SK-N-SH treated with all-trans-retinoic acid at 6 μM for 48 hours (cell line): Measurements from ENCODE around the gene RB1.

ENCODE experiments used
- ARNTL ChIP-seq: fragments of 450-650 bp; formaldehyde crosslinking; IDR thresholded peaks from 2 replicates; pipeline ENCODE4 v1.5.0; 2020; ENCODE audit warnings: low read depth, mild to moderate bottlenecking, moderate library complexity, borderline replicate concordance
- ESRRG ChIP-seq: fragments of 250-450 bp; sonication (Bioruptor Pico); IDR thresholded peaks from 2 replicates; pipeline ENCODE4 v1.6.1; 2021; ENCODE audit warnings: mild to moderate bottlenecking
- RARB ChIP-seq: fragments of 250-450 bp; sonication (Bioruptor Pico); IDR thresholded peaks from 2 replicates; pipeline ENCODE4 v1.8.0; 2021; ENCODE audit warnings: mild to moderate bottlenecking, moderate library complexity
- SNAI2 ChIP-seq: fragments of 250-450 bp; sonication (Bioruptor Pico); IDR thresholded peaks from 2 replicates; pipeline ENCODE4 v1.5.0; 2020; ENCODE audit warnings: mild to moderate bottlenecking, moderate library complexity
- TCF4 ChIP-seq: fragments of 250-450 bp; sonication (Bioruptor Pico); IDR thresholded peaks from 2 replicates; pipeline ENCODE4 v1.8.0; 2021; ENCODE audit warnings: mild to moderate bottlenecking, moderate library complexity, borderline replicate concordance
- ZC3H10 ChIP-seq: fragments of 250-450 bp; sonication (Bioruptor Pico); IDR thresholded peaks from 2 replicates; pipeline ENCODE4 v1.5.1; 2021; ENCODE audit warnings: mild to moderate bottlenecking, moderate library complexity
- ZFP3 ChIP-seq: fragments of 250-450 bp; sonication (Bioruptor Pico); IDR thresholded peaks from 2 replicates; pipeline ENCODE4 v1.5.0; 2020; ENCODE audit warnings: mild to moderate bottlenecking, moderate library complexity
- ZFP30 ChIP-seq: fragments of 450-650 bp; formaldehyde crosslinking; IDR thresholded peaks from 2 replicates; pipeline ENCODE4 v1.5.0; 2022; ENCODE audit warnings: mild to moderate bottlenecking, moderate library complexity
- TF ChIP-seq, protein P1 (sequence below): fragments of 250-450 bp; sonication (Bioruptor Pico); IDR thresholded peaks from 2 replicates; pipeline ENCODE4 v1.5.1; 2020; ENCODE audit warnings: low read depth, mild to moderate bottlenecking, moderate library complexity
- TF ChIP-seq, protein P2 (sequence below): fragments of 250-450 bp; sonication (Bioruptor Pico); IDR thresholded peaks from 2 replicates; pipeline ENCODE4 v1.8.0; 2020; ENCODE audit warnings: mild to moderate bottlenecking, moderate library complexity, borderline replicate concordance
- TF ChIP-seq, protein P3 (sequence below): fragments of 250-450 bp; sonication (Bioruptor Pico); IDR thresholded peaks from 2 replicates; pipeline ENCODE4 v1.5.0; 2020; ENCODE audit warnings: mild to moderate bottlenecking, moderate library complexity

DNA sequence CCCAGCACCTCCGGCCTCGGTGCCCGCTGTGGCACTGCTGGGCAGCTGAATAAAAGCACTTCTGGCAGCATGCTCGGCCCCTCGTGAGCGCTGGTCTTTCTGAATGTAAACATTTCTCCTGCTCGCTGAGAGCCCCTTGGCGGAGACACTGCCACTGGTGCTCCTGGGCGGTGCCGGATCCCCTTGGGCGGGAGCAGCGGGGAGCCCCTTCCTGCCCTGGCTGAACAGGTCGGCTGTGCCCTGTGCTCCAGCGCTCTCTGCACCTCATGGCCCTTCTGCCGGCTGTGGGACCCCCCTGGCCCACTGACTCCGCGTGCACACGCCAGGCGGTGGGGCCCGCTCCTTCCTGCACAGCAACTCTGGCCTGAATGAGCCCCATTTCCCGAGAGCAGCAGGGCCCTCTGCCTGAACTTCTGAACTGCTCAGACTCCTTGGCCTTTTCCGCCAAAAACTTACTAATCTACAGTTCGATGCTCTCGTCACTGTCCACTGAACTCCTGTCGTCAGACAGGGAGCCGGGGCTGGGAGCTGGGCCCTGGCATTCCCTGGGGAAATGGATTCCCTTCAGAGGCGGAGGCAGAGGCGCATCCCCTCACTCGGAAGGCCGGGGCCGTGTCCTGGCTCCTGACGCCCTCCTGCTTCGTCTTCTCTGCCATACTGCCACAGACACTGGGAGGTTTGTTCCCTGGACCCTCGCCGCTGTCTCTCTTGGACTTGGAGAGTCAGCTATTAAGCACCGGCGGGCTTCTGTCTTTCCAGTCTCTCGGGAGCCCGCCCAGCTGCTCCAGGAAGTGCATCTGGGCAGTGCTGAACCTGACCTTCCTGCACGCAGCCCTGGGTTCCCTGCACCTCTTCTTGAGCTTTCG lies 14.2 kb downstream of the RB1 start:
- no peak for TF ChIP-seq ZFP30
- no peak for TF ChIP-seq ZFP3 (CRISPR knock-in tag)
- TF ChIP-seq, protein P1, sequence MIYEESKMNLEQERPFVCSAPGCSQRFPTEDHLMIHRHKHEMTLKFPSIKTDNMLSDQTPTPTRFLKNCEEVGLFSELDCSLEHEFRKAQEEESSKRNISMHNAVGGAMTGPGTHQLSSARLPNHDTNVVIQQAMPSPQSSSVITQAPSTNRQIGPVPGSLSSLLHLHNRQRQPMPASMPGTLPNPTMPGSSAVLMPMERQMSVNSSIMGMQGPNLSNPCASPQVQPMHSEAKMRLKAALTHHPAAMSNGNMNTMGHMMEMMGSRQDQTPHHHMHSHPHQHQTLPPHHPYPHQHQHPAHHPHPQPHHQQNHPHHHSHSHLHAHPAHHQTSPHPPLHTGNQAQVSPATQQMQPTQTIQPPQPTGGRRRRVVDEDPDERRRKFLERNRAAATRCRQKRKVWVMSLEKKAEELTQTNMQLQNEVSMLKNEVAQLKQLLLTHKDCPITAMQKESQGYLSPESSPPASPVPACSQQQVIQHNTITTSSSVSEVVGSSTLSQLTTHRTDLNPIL = no peak
- TF ChIP-seq ESRRG (CRISPR knock-in tag) = no peak
- TF ChIP-seq, protein P2, sequence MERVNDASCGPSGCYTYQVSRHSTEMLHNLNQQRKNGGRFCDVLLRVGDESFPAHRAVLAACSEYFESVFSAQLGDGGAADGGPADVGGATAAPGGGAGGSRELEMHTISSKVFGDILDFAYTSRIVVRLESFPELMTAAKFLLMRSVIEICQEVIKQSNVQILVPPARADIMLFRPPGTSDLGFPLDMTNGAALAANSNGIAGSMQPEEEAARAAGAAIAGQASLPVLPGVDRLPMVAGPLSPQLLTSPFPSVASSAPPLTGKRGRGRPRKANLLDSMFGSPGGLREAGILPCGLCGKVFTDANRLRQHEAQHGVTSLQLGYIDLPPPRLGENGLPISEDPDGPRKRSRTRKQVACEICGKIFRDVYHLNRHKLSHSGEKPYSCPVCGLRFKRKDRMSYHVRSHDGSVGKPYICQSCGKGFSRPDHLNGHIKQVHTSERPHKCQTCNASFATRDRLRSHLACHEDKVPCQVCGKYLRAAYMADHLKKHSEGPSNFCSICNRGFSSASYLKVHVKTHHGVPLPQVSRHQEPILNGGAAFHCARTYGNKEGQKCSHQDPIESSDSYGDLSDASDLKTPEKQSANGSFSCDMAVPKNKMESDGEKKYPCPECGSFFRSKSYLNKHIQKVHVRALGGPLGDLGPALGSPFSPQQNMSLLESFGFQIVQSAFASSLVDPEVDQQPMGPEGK (CRISPR knock-in tag) = no peak
- TF ChIP-seq, protein P3, sequence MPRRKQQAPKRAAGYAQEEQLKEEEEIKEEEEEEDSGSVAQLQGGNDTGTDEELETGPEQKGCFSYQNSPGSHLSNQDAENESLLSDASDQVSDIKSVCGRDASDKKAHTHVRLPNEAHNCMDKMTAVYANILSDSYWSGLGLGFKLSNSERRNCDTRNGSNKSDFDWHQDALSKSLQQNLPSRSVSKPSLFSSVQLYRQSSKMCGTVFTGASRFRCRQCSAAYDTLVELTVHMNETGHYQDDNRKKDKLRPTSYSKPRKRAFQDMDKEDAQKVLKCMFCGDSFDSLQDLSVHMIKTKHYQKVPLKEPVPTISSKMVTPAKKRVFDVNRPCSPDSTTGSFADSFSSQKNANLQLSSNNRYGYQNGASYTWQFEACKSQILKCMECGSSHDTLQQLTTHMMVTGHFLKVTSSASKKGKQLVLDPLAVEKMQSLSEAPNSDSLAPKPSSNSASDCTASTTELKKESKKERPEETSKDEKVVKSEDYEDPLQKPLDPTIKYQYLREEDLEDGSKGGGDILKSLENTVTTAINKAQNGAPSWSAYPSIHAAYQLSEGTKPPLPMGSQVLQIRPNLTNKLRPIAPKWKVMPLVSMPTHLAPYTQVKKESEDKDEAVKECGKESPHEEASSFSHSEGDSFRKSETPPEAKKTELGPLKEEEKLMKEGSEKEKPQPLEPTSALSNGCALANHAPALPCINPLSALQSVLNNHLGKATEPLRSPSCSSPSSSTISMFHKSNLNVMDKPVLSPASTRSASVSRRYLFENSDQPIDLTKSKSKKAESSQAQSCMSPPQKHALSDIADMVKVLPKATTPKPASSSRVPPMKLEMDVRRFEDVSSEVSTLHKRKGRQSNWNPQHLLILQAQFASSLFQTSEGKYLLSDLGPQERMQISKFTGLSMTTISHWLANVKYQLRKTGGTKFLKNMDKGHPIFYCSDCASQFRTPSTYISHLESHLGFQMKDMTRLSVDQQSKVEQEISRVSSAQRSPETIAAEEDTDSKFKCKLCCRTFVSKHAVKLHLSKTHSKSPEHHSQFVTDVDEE (CRISPR knock-in tag) = no peak
- TF ChIP-seq SNAI2 (CRISPR knock-in tag) = no peak
- TF ChIP-seq ARNTL = no peak
- TF ChIP-seq ZC3H10 (CRISPR knock-in tag) = no peak
- TF ChIP-seq TCF4 (CRISPR knock-in tag) = no peak
- TF ChIP-seq RARB (CRISPR knock-in tag) = no peak
